ENCODE results near the gene ARPC1A.
"Not testable (repeated sequence)": the region's sequence is repeated elsewhere in the genome, so short reads cannot be mapped to it uniquely, and the experiment has no call there.

Gene ARPC1A

DNA sequence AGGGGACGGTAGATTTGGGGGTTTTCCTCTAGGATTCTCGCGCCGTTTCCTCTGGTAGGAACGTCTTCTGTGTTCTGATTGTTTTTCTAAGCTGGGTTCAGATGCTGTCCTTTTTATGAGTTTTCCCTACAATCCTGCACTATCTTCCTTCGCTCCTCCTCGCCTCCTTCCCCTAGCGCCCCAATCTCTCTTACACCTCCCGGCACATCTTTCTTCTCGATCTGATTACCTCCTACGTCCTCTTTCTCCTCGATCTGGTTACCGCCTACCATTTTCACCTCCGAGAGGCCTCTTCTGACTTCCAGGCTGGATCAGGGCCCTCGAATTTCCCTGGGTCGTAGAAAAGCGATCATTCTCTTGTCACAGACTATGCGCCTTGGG lies 83.5 kb downstream of the ARPC1A start:
- no peak for DNase-seq (ENCODE audit: low read depth in 2 of 2)

DNA sequence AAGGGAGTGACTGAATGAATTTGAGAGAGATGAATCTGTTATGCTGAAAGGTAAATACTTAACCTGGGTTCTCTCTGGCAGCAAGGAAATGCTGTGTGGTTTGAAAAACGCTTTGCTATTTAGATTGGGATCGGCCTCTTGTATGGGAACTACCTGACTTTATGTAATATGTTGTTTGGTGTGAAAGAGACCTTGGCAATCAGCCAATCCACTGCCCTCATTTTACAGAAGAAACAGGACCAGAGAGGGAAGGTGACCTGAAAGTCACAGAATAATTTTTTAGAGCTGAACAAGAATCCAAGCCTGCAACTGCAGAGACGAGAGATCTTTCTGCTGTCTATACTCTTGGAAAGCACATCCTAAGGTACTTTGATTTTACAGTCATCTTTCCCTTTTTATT lies 84.1 kb downstream of the ARPC1A start:
- no peak for DNase-seq (ENCODE audit: low read depth in 2 of 2)

DNA sequence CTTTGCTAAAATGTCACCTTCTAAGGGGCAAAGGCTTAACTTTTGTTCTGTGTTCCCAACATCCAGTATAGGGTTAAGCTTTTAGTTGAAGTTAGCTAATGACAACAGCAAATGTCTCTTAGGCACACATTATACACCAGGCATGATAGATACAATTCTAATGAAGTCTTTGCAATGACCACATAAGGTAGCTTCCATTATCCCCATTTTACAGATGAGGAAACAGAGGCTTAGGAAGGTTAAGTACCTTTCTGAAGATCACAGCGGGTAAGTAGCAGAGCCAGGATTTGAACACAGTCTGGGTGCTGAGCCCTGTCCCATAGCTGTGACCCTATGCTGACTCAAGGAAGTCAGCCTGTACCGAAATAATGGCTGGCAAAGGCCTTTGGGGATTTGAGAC lies 84.9 kb downstream of the ARPC1A start:
- DNase-seq (ENCODE audit: low read depth in 2 of 2): no peak

DNA sequence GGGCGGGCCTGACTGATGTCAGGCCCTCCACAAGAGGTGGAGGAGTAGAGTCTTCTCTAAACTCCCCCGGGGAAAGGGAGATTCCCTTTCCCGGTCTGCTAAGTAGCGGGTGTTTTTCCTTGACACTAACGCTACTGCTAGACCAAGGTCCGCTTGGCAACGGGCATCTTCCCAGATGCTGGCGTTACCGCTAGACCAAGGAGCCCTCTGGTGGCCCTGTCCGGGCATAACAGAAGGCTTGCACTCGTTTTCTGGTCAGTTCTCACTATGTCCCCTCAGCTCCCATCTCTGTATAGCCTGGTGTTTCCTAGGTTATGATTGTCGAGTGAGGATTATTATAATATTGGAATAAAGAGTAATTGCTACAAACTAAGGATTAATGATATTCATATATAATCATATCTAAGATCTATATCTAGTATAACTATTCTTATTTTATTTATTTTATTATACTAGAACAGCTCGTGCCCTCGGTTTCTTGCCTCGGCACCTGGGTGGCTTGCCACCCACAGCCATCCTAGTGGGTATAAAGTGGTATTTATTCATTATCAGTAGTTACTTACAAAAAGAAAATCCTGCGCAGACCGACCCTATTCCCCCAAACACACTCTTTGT lies 89.9 kb downstream of the ARPC1A start:
- DNase-seq (ENCODE audit: low read depth in 2 of 2): not testable (repeated sequence)

Data from stimulated activated CD8-positive, alpha-beta memory T cell treated with anti-CD3 and anti-CD28 coated beads, Interleukin-7, amount 100 ng/mL, for 4 hours (primary cell).